ENCODE data around the gene TSNAX. TPM values are rescaled to one million over a fixed set of nuclear protein-coding genes. Genes with fewer than 3 reads are reported as not detected.
"Not testable (repeated sequence)": the region's sequence is repeated elsewhere in the genome, so short reads cannot be mapped to it uniquely, and the experiment has no call there.

Gene TSNAX
- total RNA-seq, 2 donors from 2014 or later: 32.3 to 55.2 TPM

- H3K27ac Mint-ChIP-seq; H3K4me1 Mint-ChIP-seq (ENCODE audit: low read depth in 2 of 2); H3K4me3 Mint-ChIP-seq; DNase-seq (ENCODE audit: low spot score); ATAC-seq: not testable (repeated sequence)
- peaks cover 12% of the 10 kb centered on the region for H3K36me3 Mint-ChIP-seq
- peaks cover 30 to 36% of the 10 kb centered on the region in 2 donors for H3K27me3 Mint-ChIP-seq
- peaks cover 10% of the 10 kb centered on the region for H3K9me3 Mint-ChIP-seq
Observed at GRCh38 chr1:231503168-231503567, 25.3 kb upstream of the TSNAX start.

DNA sequence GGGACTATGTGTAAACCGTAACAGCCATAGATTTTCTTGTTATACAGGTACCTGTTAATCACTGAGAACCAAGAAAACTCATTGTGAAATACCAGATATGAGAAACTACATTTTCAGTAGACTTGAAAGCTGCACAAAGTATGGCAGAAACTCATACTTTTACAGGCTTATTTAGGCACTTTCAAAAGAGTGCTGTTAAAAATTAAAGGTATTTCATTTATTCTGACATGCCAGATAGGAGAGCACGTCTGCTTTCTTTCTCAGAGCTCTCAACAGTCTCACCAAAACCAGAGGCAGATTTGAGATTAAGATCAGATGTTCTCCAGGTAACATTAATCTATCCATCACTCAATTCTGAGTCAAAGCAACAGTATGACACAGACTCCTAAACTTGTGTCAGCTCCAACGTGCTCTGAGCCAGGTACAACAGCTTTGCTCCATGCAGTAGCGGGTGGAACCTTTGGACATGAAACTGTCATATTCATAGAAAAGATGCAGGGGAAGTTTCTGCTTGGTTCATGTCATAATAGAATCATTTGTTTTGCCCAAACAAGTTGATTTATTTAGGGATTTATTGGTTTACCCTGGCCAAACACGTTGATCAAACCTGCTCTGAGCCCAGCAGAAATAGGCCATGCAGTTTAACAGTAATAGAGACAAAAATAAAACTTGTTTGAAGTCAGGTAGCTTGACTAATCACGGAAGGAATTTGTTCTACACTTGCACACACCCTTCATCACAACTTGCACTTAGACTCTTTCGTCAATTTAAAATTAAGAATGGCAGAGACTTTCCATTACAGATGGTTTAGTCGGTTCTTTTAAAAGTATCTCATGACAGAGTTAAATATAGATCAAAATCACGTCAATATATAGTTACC lies 20.8 kb upstream of the TSNAX start:
- DNase-seq (ENCODE audit: low spot score) (no peak), ATAC-seq (no peak)
- Mint-ChIP-seq H3K36me3 (no peaks in the 10 kb centered on the region), H3K9me3 (no peaks in the 10 kb centered on the region), H3K4me3 (no peak overlapping the region), H3K27me3 (peaks cover 32 to 42% of the 10 kb centered on the region in 2 donors), H3K27ac (no peak overlapping the region), H3K4me1 (ENCODE audit: low read depth in 2 of 2) (no peaks in the 10 kb centered on the region)

- Mint-ChIP-seq H3K27ac (no peak overlapping the region), H3K4me3 (no peak overlapping the region), H3K9me3 (no peaks in the 10 kb centered on the region), H3K36me3 (no peaks in the 10 kb centered on the region), H3K27me3 (peaks cover 27 to 34% of the 10 kb centered on the region in 2 donors), H3K4me1 (ENCODE audit: low read depth in 2 of 2) (no peaks in the 10 kb centered on the region)
- ATAC-seq: no peak
- no peak for DNase-seq (ENCODE audit: low spot score)
Observed at GRCh38 chr1:231508497-231508896, 20.0 kb upstream of the TSNAX start.

- Mint-ChIP-seq H3K36me3 (no peaks in the 10 kb centered on the region), H3K9me3 (no peaks in the 10 kb centered on the region), H3K27me3 (peaks cover 27 to 30% of the 10 kb centered on the region in 2 donors), H3K4me1 (ENCODE audit: low read depth in 2 of 2) (no peaks in the 10 kb centered on the region), H3K4me3 (no peak overlapping the region), H3K27ac (no peak overlapping the region)
- DNase-seq (ENCODE audit: low spot score) (no peak), ATAC-seq (no peak)
Observed at GRCh38 chr1:231508941-231509340, 19.5 kb upstream of the TSNAX start.

DNA sequence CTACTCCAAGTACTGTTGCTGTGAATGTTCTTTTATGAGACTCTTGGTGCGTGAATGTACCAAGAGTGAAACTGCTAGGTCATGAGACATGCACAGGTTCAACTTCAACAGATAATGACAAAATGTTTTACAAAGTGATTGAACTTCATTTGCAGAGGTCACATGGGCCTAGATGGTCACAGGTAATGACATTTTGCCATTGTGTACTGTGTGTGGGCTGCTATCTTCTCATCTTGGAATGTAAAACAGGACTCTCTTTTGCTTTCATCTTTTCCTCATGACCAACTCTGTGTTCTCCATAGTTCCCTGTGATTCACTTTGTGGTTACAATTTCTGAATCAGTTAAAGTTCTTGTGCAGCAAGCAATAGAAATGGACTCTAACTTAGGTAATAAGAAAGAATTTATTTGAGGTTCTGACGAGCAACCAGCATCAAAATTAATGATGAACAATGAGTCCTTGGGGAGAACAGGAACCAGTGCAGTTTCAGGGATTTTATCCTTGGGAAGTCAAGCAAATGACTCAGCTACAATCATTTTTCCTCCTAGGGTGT lies 16.2 kb upstream of the TSNAX start:
- H3K27ac Mint-ChIP-seq: no peak overlapping the region
- ATAC-seq: no peak
- H3K27me3 Mint-ChIP-seq: peaks cover 18 to 24% of the 10 kb centered on the region in 2 donors
- H3K4me3 Mint-ChIP-seq: no peak overlapping the region
- no peak for DNase-seq (ENCODE audit: low spot score)
- no peaks in the 10 kb centered on the region for H3K4me1 Mint-ChIP-seq (ENCODE audit: low read depth in 2 of 2)
- no peaks in the 10 kb centered on the region for H3K9me3 Mint-ChIP-seq
- H3K36me3 Mint-ChIP-seq: no peaks in the 10 kb centered on the region

DNA sequence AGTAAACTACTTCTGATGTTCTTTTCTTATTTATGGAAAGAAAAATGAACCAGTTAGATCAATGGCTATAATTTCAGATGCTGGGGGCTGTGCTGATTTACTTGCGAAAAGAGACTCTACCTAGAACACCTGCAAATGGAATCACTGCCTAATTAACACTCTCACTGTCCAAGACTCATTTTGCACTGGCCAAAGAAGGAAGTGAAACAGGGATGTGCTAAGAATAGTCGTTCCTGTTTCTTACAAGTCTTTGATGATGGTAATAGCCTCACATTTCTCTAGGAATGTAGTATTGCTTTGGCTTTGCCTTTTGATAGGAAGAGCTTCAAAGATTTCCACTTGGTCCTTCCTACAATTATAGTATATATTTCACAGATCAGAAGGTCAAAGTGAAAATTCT lies 12.7 kb upstream of the TSNAX start:
- Mint-ChIP-seq H3K4me3 (no peak overlapping the region), H3K36me3 (no peaks in the 10 kb centered on the region), H3K27ac (no peak overlapping the region), H3K4me1 (ENCODE audit: low read depth in 2 of 2) (no peaks in the 10 kb centered on the region), H3K27me3 (peaks cover 18 to 28% of the 10 kb centered on the region in 2 donors), H3K9me3 (no peaks in the 10 kb centered on the region)
- DNase-seq (ENCODE audit: low spot score) (no peak), ATAC-seq (no peak)

GRCh38 chr1:231517076-231517475 lies 11.4 kb upstream of the TSNAX start:
- Mint-ChIP-seq H3K27ac (no peak overlapping the region), H3K27me3 (peaks cover 18 to 28% of the 10 kb centered on the region in 2 donors), H3K4me1 (ENCODE audit: low read depth in 2 of 2) (no peaks in the 10 kb centered on the region), H3K9me3 (no peaks in the 10 kb centered on the region), H3K4me3 (no peak overlapping the region), H3K36me3 (no peaks in the 10 kb centered on the region)
- DNase-seq (ENCODE audit: low spot score) (no peak), ATAC-seq (no peak)

- Mint-ChIP-seq H3K27me3 (peaks cover 13 to 28% of the 10 kb centered on the region in 2 donors), H3K4me3 (no peak overlapping the region), H3K4me1 (ENCODE audit: low read depth in 2 of 2) (no peaks in the 10 kb centered on the region), H3K36me3 (no peaks in the 10 kb centered on the region), H3K9me3 (no peaks in the 10 kb centered on the region), H3K27ac (no peak overlapping the region)
- ATAC-seq (no peak), DNase-seq (ENCODE audit: low spot score) (no peak)
Observed at GRCh38 chr1:231518485-231519034, 9.9 kb upstream of the TSNAX start.

GRCh38 chr1:231519166-231519565 lies 9.3 kb upstream of the TSNAX start:
- H3K36me3 Mint-ChIP-seq: no peaks in the 10 kb centered on the region
- no peak overlapping the region for H3K4me3 Mint-ChIP-seq
- H3K4me1 Mint-ChIP-seq (ENCODE audit: low read depth in 2 of 2): no peaks in the 10 kb centered on the region
- DNase-seq (ENCODE audit: low spot score) (no peak), ATAC-seq (no peak)
- H3K27me3 Mint-ChIP-seq: peaks cover 13 to 27% of the 10 kb centered on the region in 2 donors
- no peaks in the 10 kb centered on the region for H3K9me3 Mint-ChIP-seq
- no peak overlapping the region for H3K27ac Mint-ChIP-seq

DNA sequence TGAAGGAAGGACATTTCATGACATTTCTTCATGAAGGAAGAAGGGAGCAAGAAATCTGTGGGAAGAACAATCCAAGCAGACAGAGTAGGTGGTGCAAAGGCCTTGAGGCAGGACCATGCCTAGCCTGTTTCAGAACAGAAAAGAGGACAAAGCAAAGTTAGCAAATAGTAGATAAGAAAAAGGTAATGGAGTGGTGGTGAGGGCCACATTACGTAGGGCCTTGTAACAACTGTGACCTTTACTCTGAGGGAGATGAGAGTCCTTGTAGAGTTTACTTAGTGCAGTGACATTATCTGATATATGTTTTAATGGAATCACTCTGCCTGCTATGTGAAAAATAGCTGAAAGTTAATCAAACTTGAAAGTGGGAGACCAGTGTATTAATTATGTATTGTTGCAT lies 6.4 kb upstream of the TSNAX start:
- H3K9me3 Mint-ChIP-seq: no peaks in the 10 kb centered on the region
- peaks cover 5 to 6% of the 10 kb centered on the region in 2 donors for H3K4me1 Mint-ChIP-seq (ENCODE audit: low read depth in 2 of 2)
- H3K36me3 Mint-ChIP-seq: no peaks in the 10 kb centered on the region
- H3K27ac Mint-ChIP-seq: no peak overlapping the region
- H3K27me3 Mint-ChIP-seq: peaks cover 9 to 13% of the 10 kb centered on the region in 2 donors
- H3K4me3 Mint-ChIP-seq: no peak overlapping the region
- ATAC-seq: no peak
- no peak for DNase-seq (ENCODE audit: low spot score)

- no peak overlapping the region for H3K4me3 Mint-ChIP-seq
- DNase-seq (ENCODE audit: low spot score) (no peak), ATAC-seq (no peak)
- no peak overlapping the region for H3K27ac Mint-ChIP-seq
- no peaks in the 10 kb centered on the region for H3K36me3 Mint-ChIP-seq
- H3K27me3 Mint-ChIP-seq: peaks cover 3 to 5% of the 10 kb centered on the region in 2 donors
- H3K4me1 Mint-ChIP-seq (ENCODE audit: low read depth in 2 of 2): peaks cover 14 to 15% of the 10 kb centered on the region in 2 donors
- H3K9me3 Mint-ChIP-seq: no peaks in the 10 kb centered on the region
Observed at GRCh38 chr1:231522931-231523642, 5.4 kb upstream of the TSNAX start.

DNA sequence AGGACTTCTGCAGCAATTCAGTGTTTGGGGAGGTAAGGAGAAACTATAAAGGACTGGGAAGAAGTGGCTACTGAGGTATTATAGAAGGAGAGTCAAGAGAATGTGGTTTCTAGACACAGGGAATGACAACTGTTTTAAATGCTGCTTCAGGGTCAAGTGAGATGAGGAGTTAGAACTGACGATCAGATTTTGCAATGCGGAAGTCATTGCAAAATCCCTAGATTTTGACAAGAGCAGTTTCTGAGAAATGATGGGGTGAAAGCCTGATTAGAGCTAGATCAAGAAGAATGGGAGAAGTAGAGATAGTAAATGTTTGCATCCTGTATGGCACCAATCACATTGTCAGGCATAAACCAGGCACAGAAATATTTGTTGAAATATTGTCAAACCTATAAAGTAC lies 4.7 kb upstream of the TSNAX start:
- H3K27me3 Mint-ChIP-seq: peaks cover 0 to 3% of the 10 kb centered on the region in 2 donors
- no peak for ATAC-seq

GRCh38 chr1:231526536-231526935 lies 1.9 kb upstream of the TSNAX start:
- Mint-ChIP-seq H3K4me1 (ENCODE audit: low read depth in 2 of 2) (peaks cover 32 to 38% of the 10 kb centered on the region in 2 donors), H3K27ac (peak overlapping the region; percentile 20 to 98), H3K4me3 (peak overlapping the region; percentile 98), H3K36me3 (peaks cover 12% of the 10 kb centered on the region), H3K9me3 (no peaks in the 10 kb centered on the region), H3K27me3 (peaks cover 0 to 3% of the 10 kb centered on the region in 2 donors)
- DNase-seq (ENCODE audit: low spot score) (no peak), ATAC-seq (no peak)

More for the DNA sequence above, 4.7 kb upstream of the TSNAX start:
- Mint-ChIP-seq H3K27ac (no peak overlapping the region), H3K4me3 (no peak overlapping the region), H3K36me3 (peaks cover 2% of the 10 kb centered on the region), H3K9me3 (no peaks in the 10 kb centered on the region), H3K4me1 (ENCODE audit: low read depth in 2 of 2) (peaks cover 19 to 20% of the 10 kb centered on the region in 2 donors)
- DNase-seq (ENCODE audit: low spot score): no peak
